Testis (tissue), 2 donors: ENCODE data around the gene ARHGEF7.

Experiments used
- POLR2A ChIP-seq: fragments of 450-650 bp; IDR thresholded peaks from one replicate; pipeline ENCODE4 v1.6.1; 2017; ENCODE audit warnings: antibody characterized with exemption, mild to moderate bottlenecking, moderate library complexity
- TF ChIP-seq, protein P1 (sequence below), 3 experiments: fragments of 450-650 bp in 2 of 3; fragments of 200-600 bp in 1 of 3; sonication (generic) in 1 of 3; IDR thresholded peaks; one replicate each; pipeline ENCODE4 v1.5.1; 2016 to 2019; ENCODE audit warnings: antibody characterized with exemption in 3 of 3, mild to moderate bottlenecking in 2 of 3, moderate library complexity in 1 of 3

DNA sequence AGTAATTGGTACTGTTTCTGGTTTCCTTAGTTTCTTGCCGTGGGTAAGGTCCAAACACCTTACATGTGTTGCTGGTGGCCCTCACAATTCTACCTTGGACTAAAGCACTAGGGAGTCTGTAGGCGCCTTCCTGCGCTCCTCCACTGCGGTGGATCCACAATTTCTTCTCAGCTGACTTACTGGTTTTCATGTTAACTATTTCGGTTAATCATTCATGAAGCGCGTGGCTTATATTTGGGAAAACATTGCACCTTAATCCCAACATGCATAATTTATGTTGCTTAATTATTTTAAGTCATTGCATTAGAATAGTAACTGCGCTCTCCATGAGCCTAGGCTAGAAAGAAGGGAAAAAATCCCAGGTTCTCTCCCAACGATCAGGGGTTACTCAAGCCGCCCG lies 37.7 kb downstream of the ARHGEF7 start:
- TF ChIP-seq, protein P1, sequence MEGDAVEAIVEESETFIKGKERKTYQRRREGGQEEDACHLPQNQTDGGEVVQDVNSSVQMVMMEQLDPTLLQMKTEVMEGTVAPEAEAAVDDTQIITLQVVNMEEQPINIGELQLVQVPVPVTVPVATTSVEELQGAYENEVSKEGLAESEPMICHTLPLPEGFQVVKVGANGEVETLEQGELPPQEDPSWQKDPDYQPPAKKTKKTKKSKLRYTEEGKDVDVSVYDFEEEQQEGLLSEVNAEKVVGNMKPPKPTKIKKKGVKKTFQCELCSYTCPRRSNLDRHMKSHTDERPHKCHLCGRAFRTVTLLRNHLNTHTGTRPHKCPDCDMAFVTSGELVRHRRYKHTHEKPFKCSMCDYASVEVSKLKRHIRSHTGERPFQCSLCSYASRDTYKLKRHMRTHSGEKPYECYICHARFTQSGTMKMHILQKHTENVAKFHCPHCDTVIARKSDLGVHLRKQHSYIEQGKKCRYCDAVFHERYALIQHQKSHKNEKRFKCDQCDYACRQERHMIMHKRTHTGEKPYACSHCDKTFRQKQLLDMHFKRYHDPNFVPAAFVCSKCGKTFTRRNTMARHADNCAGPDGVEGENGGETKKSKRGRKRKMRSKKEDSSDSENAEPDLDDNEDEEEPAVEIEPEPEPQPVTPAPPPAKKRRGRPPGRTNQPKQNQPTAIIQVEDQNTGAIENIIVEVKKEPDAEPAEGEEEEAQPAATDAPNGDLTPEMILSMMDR (IDR thresholded peaks at IDR 0.05), result no peak
- TF ChIP-seq POLR2A, result no peak
